Neuron (in vitro differentiated cells): ENCODE measurements around the gene IL12RB1.
"Not testable (repeated sequence)": the region's sequence is repeated elsewhere in the genome, so short reads cannot be mapped to it uniquely, and the experiment has no call there.

ENCODE experiments used
- H2AFZ ChIP-seq: one replicate; pipeline ENCODE4 v1.6.1; 2013; ENCODE audit warnings: low read depth, mild to moderate bottlenecking, inconsistent platforms, low read length, moderate library complexity
- H3K27me3 ChIP-seq: one replicate; pipeline ENCODE4 v1.6.1; 2013; ENCODE audit warnings: low read length; ENCODE audit not compliant: insufficient read depth
- H3K36me3 ChIP-seq: one replicate; pipeline ENCODE4 v1.6.1; 2013; ENCODE audit warnings: low read length; ENCODE audit not compliant: insufficient read depth
- H3K4me1 ChIP-seq: one replicate; pipeline ENCODE4 v1.6.1; 2013; ENCODE audit warnings: low read length; ENCODE audit not compliant: insufficient read depth
- H3K4me3 ChIP-seq: 2 replicates; pipeline ENCODE4 v1.5.1; 2013; ENCODE audit warnings: mild to moderate bottlenecking, low read length, moderate library complexity
- H3K9me3 ChIP-seq: one replicate; pipeline ENCODE4 v1.6.1; 2013; ENCODE audit warnings: low read length

The IL12RB1 gene

GRCh38 chr19:18091217-18091608 lies 4.5 kb upstream of the IL12RB1 start:
- no peaks in the 10 kb centered on the region for H3K36me3 ChIP-seq
- no peaks in the 10 kb centered on the region for H3K9me3 ChIP-seq
- H3K27me3 ChIP-seq: no peaks in the 10 kb centered on the region
- no peak overlapping the region for H2AFZ ChIP-seq
- no peak overlapping the region for H3K4me3 ChIP-seq
- no peaks in the 10 kb centered on the region for H3K4me1 ChIP-seq

DNA sequence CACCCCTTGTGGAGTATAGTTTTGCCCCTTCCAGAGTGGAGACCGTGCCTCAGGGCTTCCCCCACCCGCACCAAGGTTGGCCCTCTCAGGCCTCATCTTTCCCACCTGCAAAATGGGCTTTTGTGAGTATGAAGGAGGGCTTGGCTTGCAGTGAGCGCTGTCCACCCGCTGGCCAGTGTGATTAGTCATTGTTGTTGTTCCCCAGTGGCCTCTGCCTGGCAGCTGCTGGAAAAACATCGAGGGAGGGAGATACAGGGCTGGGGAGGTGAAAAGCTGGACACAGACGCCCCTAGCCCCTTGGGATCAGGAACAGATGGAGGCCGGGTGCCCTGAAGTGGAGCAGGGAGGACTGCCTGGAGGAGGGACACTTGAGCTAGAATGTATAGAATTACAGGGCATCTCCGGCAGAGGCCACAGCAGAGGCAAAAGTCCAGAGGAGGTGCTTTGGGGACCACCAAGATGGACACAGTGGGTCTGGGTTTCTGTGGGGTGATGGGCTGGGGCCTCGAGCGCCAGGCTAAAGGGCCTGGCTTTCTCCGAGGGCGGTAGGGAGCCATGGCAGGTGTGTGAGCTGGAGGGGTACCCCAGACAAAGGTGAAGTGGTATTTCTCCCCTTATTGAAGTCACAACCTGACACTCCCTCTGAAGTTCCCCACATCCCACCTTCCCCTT lies 3.9 kb upstream of the IL12RB1 start:
- no peaks in the 10 kb centered on the region for H3K9me3 ChIP-seq
- no peaks in the 10 kb centered on the region for H3K4me1 ChIP-seq
- H2AFZ ChIP-seq: no peak overlapping the region
- no peak overlapping the region for H3K4me3 ChIP-seq
- H3K27me3 ChIP-seq: no peaks in the 10 kb centered on the region
- H3K36me3 ChIP-seq: no peaks in the 10 kb centered on the region

DNA sequence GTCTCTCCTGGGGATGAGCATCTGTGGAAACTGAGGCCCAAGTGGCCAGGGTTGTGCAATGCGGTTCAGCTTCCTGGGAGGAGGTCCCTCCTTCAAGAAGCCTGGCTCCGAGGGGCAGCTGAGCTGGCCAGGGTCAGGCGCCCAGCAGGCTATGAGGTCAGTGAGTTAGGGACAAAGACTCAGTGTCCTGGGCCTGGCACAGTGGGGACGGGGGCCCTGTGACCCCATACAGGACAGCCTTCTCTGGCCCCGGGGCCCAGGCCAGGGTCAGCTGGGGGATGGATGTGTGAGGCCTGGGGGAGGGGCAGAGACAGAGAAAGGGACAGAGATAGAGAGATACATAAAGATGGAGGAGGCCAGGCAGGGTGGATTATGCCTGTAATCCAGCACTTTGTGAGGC lies 3.0 kb upstream of the IL12RB1 start:
- Histone ChIP-seq H3K36me3 (no peaks in the 10 kb centered on the region), H2AFZ (no peak overlapping the region), H3K4me3 (no peak overlapping the region), H3K4me1 (no peaks in the 10 kb centered on the region), H3K27me3 (no peaks in the 10 kb centered on the region), H3K9me3 (no peaks in the 10 kb centered on the region)

GRCh38 chr19:18089096-18089541 lies 2.4 kb upstream of the IL12RB1 start:
- not testable (repeated sequence) for H3K9me3 ChIP-seq, H3K27me3 ChIP-seq, H3K4me3 ChIP-seq

DNA sequence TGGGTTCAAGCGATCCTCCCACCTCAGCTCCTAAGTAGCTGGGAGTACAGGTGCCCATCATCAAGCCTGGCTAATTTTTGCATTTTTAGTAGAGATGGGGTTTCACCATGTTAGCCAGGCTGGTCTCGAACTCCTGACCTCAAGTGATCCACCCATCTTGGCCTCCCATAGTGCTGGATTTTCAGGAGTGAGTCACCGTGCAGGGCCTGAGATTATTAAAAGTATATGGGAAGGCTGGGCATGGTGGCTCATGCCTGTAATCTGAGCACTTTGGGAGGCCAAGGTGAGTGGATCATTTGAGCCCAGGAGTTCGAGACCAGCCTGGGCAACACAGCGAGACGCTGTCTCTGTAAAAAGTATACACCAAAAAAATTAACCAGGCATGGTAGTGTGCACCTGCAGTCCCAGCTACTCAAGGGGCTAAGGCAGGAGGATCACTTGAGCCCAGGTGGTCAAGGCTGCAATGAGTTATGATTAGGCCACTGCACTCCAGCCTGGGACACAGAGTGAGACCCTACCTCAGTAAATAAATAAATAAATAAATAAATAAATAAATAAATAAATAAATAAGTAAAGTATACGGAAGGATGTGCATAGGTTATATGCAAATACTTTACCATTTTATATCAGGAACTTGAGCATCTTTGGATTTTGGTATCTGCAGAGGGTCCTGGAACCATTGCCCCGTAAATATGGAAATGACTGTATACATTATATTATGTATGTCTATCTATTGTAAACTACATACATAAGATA lies 854 bp downstream of the IL12RB1 start:
- Histone ChIP-seq H3K4me1 (no peaks in the 10 kb centered on the region), H2AFZ (no peak overlapping the region), H3K4me3 (no peak overlapping the region), H3K27me3 (no peaks in the 10 kb centered on the region), H3K36me3 (no peaks in the 10 kb centered on the region), H3K9me3 (no peaks in the 10 kb centered on the region)

More at GRCh38 chr19:18089096-18089541, 2.4 kb upstream of the IL12RB1 start:
- not testable (repeated sequence) for H3K36me3 ChIP-seq, H2AFZ ChIP-seq, H3K4me1 ChIP-seq

GRCh38 chr19:18083929-18084684 lies 2.6 kb downstream of the IL12RB1 start:
- no peak overlapping the region for H3K4me3 ChIP-seq
- no peaks in the 10 kb centered on the region for H3K27me3 ChIP-seq
- no peaks in the 10 kb centered on the region for H3K36me3 ChIP-seq
- no peaks in the 10 kb centered on the region for H3K9me3 ChIP-seq
- no peaks in the 10 kb centered on the region for H3K4me1 ChIP-seq
- H2AFZ ChIP-seq: no peak overlapping the region

DNA sequence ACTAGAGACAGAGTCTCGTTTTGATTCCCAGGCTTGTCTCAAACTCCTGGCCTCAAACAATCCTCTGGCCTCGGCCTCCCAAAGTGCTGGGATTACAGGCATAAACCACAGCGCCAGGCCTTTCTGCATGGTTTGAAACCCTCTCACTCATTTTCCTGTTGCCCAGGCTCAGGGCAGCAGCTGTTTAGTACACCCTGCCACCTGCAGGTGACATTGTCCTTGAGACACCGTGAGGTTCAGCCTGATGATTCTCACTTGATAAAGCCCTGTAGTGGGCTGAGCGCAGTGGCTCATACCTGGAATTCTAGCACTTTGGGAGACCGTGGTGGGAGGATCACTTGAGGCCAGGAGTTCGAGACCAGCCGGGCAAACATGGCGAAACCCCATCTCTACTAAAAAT lies 12.5 kb downstream of the IL12RB1 start:
- Histone ChIP-seq H3K4me1 (no peaks in the 10 kb centered on the region), H3K27me3 (no peaks in the 10 kb centered on the region), H3K36me3 (no peaks in the 10 kb centered on the region)

DNA sequence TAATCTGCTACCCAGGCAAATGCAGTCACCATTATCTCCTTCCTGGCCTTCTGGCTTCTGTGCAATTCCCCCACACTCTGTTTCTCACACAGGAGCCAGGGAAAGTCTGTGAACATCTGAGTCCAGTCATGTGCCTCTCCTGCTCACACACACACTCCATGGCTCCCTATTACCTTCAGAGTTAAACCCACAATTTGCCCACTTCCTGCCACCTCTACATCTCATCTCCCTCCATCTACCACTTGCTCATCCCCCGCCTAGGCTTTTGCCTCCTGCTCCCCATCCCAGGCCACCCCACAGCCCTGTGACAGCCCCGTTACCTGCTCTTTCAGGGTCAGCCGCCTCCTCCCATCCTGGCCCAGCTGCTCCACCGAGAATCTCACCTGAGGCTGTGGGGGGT lies 13.5 kb downstream of the IL12RB1 start:
- no peak overlapping the region for H2AFZ ChIP-seq
- no peaks in the 10 kb centered on the region for H3K4me1 ChIP-seq
- H3K9me3 ChIP-seq: no peaks in the 10 kb centered on the region
- H3K36me3 ChIP-seq: no peaks in the 10 kb centered on the region
- H3K4me3 ChIP-seq: no peak overlapping the region
- H3K27me3 ChIP-seq: no peaks in the 10 kb centered on the region

More for the DNA sequence above, 12.5 kb downstream of the IL12RB1 start:
- Histone ChIP-seq H3K9me3 (no peaks in the 10 kb centered on the region), H2AFZ (no peak overlapping the region), H3K4me3 (no peak overlapping the region)

- Histone ChIP-seq H3K27me3 (no peaks in the 10 kb centered on the region), H2AFZ (no peak overlapping the region), H3K9me3 (no peaks in the 10 kb centered on the region), H3K4me3 (no peak overlapping the region), H3K36me3 (no peaks in the 10 kb centered on the region), H3K4me1 (no peaks in the 10 kb centered on the region)
Observed at GRCh38 chr19:18072335-18072734, 14.4 kb downstream of the IL12RB1 start.

- no peaks in the 10 kb centered on the region for H3K27me3 ChIP-seq
Observed at GRCh38 chr19:18070181-18070580, 16.6 kb downstream of the IL12RB1 start.

GRCh38 chr19:18069383-18069782 lies 17.4 kb downstream of the IL12RB1 start:
- Histone ChIP-seq H3K4me3 (no peak overlapping the region), H3K36me3 (no peaks in the 10 kb centered on the region), H2AFZ (no peak overlapping the region), H3K27me3 (no peaks in the 10 kb centered on the region), H3K9me3 (no peaks in the 10 kb centered on the region), H3K4me1 (no peaks in the 10 kb centered on the region)

More at GRCh38 chr19:18070181-18070580, 16.6 kb downstream of the IL12RB1 start:
- Histone ChIP-seq H3K36me3 (no peaks in the 10 kb centered on the region), H3K4me1 (no peaks in the 10 kb centered on the region), H2AFZ (no peak overlapping the region), H3K4me3 (no peak overlapping the region), H3K9me3 (no peaks in the 10 kb centered on the region)

DNA sequence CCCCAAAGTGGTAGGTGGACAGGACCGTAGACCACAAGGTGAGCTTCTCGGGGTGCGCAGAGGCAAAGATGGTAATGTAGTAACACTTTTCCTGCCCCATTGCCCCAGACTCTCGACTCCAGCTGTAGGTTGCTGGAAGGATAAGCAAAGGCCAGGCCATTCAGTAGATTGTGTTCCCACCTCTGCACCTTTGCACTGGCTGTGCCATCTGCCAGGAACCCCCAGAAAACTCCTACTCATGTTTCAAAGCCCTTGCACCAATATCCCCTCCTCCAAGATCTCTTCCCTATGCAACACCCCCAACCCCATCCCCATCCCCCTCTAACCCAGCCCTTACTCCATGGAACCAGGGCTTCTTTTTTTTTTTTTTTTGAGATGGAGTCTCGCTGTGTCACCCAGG lies 18.3 kb downstream of the IL12RB1 start:
- no peaks in the 10 kb centered on the region for H3K4me1 ChIP-seq
- no peaks in the 10 kb centered on the region for H3K36me3 ChIP-seq
- H3K9me3 ChIP-seq: no peaks in the 10 kb centered on the region
- no peak overlapping the region for H3K4me3 ChIP-seq
- H2AFZ ChIP-seq: no peak overlapping the region
- no peaks in the 10 kb centered on the region for H3K27me3 ChIP-seq

GRCh38 chr19:18065173-18065495 lies 21.6 kb downstream of the IL12RB1 start:
- Histone ChIP-seq H3K4me1 (no peaks in the 10 kb centered on the region), H3K4me3 (no peak overlapping the region)

More at GRCh38 chr19:18065173-18065495, 21.6 kb downstream of the IL12RB1 start:
- Histone ChIP-seq H3K27me3 (no peaks in the 10 kb centered on the region), H2AFZ (no peak overlapping the region), H3K9me3 (no peaks in the 10 kb centered on the region), H3K36me3 (no peaks in the 10 kb centered on the region)
